ENCODE results near the gene SERPINA5.

SERPINA5 gene

GRCh38 chr14:94548999-94549985 is 31.9 kb upstream of the SERPINA5 start:
- DNase-seq (ENCODE audit: low spot score): peak; percentile 45

DNA sequence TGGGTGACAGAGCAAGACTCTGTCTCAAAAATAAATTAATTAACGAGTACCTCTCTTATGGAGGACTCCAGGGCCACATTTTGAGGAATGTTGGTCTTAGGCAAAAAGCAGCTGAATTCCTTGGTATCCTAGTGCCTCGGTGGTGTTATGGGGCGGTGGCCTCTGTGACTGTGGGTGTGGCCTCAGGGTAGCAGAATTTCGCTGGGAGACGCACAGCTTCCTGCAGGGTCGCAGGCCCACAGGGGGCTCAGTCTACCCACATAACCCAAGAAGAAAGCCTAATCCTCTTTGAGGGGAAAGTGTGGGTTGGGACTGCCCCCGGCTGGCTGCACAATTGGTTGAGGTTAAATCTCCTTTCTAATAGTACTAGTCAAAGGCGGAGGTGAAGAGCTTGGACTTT is 31.2 kb upstream of the SERPINA5 start:
- no peak for DNase-seq (ENCODE audit: low spot score)

- DNase-seq (ENCODE audit: low spot score): no peak
Measured at GRCh38 chr14:94555991-94556390, 25.2 kb upstream of the SERPINA5 start.

- no peak for DNase-seq (ENCODE audit: low spot score)
Measured at GRCh38 chr14:94557327-94557726, 23.9 kb upstream of the SERPINA5 start.

GRCh38 chr14:94558842-94559241 is 22.4 kb upstream of the SERPINA5 start:
- no peak for DNase-seq (ENCODE audit: low spot score)

DNA sequence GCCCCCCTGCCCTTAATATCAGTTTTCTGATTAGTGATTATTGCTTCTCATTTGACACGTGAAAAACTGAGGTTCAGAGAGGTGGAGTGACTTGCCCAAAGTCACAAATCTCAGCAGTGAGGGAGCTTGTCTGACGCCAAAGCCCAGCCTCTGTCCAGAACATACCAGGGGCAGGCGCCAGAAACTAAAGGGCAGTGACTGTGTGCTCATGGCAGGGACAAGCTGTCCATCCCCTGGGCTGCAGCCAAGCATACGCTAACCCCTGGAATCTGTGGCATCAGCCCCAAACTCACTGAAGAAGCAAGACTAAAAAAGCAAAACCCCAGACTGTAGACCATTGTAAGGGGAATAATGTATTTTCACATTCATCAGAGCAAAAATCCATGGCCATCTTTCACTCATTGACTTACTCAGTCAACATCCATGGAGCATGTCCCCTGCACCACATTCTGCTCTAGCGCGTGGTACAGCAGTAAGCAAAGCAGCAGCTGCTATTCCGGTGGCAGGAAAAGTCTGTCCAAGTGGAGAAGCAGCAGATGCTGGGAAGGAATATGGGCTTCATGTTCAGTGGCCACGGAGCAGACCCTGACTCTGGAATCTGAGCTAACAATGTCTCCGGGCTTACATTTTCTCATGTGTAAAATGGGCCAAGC is 21.5 kb upstream of the SERPINA5 start:
- no peak for DNase-seq (ENCODE audit: low spot score)

GRCh38 chr14:94560291-94560665 is 20.9 kb upstream of the SERPINA5 start:
- DNase-seq (ENCODE audit: low spot score): no peak

DNA sequence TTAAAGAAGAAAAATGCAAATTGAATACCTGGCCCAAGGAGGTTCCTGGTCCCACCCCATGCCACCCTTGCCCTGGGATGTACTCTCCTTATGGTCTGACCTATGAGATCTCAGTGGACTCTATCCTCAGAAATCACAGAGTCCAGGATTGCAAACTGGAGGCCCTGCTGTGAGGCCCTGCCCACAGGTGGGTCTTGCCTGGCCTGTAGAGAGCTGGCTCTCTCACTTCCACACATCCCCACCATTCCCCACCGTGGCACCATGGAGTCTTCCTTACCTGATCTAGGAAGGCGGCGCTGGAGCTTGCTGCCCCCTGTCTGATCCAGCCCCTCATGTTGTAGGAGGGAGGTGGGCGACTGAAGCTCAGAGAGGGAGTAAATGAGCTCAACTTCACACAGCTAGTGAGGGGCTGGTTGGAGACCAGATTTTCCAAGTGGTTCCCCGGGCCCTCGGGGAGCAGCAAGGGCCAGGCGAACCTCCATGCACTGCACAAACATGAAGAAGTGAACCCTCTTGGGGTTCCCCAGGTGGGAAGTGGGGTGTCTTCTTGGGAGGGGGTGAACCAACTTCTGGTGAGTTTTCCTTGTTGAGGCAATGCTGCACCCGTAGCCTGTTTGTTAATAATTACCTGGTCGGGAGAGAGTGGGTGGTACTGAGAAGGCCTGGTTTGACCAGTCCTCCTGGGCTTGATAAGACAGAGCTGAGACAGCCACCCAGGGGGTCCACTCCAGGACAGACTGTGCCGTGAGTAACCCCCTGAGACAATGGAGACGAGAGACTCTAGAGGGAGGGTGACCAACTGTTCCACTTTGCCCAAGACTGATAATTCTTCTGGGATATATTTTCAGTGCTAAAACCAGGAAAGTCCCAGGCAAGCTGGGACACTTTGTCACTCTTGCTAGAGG is 20.2 kb upstream of the SERPINA5 start, which contains the start of gene SERPINA4:
SERPINA4 (plus strand) TSS at position 692 of the 905 bp plus-strand sequence. CDS start 2,041 bp downstream, outside the sequence.
- no peak for DNase-seq (ENCODE audit: low spot score)

DNA sequence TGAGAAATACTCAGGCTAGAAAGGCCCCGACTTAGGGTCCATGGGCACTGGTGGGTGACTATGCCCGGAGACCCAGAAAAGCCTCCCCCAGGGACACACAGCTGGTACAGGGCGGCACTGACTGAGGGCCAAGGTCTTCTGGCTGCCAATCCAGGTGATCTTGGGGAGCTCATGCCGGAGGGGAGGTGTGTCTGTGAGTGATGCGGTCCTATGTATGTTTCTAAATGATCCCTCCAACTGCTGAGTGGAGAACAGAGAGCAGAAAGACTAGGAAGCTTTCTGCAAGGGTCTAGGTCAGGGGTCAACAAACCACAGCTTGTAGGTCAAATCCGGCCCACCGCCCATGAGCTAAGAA is 19.6 kb upstream of the SERPINA5 start:
- no peak for DNase-seq (ENCODE audit: low spot score)

DNA sequence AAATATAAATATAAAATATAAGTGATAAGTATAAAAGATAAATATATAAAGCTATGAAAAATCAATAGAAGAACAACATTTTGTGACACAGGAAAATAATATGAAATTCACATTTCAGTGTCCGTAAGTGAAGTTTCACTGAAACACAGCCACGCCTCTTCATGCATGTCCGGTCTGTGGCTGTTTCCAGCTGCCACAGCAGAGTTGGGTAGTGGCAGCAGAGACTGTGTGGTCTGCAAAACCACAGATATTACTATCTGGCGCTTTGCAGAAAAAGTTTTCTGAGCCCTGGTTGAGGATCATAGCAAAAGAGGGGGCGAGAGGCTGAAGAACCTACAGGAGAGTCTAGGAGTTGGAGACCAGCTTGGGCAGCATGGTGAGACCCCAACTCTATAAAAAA is 19.2 kb upstream of the SERPINA5 start:
- no peak for DNase-seq (ENCODE audit: low spot score)

DNA sequence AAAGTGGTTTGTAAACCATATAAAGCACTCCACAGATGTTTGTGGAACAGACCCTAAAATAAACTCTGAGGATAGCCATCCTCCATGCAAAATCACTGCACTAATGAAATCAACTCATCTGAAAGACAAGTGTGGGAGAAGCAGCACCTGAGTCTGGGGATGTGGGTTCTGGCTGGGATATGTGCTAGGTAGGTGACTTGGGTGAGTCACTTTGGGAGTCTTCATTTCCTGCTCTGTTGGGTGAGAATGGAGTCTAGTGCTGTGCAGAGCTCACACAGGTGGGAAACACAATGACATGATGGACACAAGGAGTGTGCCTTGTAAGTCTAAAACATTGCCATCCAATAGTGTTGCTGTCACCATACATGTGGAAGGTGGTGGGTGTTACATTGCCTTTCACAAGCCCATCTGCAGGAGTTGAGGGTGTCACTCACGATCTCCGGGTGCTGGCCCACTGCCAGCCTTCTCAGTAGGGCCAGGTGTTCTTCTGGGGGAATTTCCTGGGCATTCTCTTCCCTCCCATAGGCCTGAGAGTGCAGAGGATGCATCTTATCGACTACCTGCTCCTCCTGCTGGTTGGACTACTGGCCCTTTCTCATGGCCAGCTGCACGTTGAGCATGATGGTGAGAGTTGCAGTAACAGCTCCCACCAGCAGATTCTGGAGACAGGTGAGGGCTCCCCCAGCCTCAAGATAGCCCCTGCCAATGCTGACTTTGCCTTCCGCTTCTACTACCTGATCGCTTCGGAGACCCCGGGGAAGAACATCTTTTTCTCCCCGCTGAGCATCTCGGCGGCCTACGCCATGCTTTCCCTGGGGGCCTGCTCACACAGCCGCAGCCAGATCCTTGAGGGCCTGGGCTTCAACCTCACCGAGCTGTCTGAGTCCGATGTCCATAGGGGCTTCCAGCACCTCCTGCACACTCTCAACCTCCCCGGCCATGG is 18.0 kb upstream of the SERPINA5 start:
- no peak for DNase-seq (ENCODE audit: low spot score)

GRCh38 chr14:94564381-94564780 is 16.8 kb upstream of the SERPINA5 start:
- DNase-seq (ENCODE audit: low spot score): no peak

DNA sequence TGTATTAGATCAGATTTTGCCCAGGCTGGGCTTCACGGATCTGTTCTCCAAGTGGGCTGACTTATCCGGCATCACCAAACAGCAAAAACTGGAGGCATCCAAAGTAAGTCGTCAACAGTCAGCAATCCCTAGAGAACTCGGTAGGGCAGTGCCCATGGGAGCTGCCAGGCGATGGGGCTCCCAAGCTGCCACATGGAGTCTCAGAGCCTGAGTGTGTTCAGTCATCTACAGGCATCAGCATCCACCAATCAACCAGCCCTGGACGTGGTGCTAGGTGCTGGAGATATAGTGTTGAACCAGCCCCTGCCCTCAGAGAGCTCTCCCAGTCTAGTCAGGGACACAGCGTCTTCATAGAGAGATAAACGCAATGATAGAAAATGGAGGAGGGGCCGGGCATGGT is 13.0 kb upstream of the SERPINA5 start:
- DNase-seq (ENCODE audit: low spot score): no peak

DNA sequence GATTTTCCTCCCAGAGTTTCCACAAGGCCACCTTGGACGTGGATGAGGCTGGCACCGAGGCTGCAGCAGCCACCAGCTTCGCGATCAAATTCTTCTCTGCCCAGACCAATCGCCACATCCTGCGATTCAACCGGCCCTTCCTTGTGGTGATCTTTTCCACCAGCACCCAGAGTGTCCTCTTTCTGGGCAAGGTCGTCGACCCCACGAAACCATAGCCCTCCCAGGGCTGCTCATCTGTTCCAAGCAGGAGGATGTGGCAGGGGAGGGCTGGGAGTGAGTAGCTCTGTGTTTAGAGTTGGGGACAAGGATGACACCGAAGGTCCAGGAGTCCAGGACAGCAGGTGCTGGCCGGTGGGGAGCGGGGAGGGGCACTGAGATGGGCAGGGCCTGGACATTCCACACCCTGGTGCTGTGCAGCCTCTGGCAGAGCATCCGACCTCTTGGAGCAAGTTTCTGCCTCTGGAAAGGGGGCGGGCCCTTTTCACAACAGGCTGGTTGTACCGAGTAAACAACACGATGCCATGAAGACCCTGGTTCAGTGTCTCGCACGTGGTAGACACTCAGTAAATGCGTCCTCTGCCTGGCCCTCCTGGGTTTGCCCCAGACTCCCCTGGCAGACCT is 11.7 kb upstream of the SERPINA5 start:
- no peak for DNase-seq (ENCODE audit: low spot score)

- no peak for DNase-seq (ENCODE audit: low spot score)
Measured at GRCh38 chr14:94570002-94570400, 11.2 kb upstream of the SERPINA5 start.

DNA sequence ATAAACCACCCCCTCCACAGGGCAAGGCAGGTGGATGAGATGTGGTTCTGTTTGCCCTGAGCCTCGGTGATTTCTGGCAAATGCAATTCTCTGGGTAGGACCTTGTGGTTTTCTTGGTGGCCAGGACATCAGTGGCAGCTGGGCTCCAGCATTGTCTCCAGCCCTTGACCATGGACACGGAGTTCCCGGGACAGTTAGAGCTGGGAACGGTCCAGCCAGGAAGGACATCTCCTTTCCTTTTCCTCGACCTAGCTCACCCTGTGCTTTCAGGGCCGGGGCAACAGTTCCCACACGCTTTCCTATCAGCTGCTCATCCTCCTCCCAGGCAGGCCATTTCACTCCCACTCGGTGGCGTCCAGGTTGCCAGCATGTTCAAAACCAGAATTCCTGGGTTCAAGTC is 10.8 kb upstream of the SERPINA5 start:
- no peak for DNase-seq (ENCODE audit: low spot score)

DNA sequence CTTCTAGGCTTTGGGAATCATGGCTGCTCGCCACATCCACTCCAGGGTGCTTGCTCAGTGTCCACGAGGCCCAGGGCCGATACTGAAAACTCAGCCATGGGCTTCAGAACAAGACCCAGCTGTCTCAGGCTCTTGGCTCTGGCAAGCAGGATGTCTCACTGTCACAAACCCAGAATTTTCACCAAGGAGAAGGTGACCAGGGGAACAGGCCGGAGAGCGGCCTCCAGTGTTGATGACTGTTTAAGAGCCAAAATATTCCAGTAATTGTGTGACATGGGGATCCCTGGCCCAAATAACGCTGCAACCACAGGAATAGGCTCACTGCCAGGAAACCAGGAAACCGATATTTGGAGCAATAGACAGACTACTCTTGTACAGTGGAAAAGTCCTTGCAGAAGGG is 9.8 kb upstream of the SERPINA5 start:
- no peak for DNase-seq (ENCODE audit: low spot score)

DNA sequence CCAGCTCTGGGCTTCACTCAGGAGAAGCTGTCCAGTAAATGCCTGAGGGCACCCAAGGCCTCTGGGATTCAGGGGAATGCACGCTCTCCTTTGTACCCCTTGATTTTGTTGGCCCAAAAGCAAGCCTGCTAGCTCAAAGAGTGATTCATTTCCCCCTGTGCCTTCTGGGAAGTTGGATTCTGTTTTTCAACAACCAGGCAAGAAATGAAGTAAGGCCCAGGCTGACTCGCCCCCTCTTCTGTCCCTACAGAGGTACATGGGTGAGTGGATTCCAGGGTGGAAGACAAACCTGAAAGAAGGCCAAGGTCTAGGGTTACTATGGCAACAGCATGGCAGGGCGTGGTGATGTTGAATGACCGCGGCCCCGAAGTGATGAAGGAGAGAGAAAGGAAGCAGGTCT is 9.3 kb upstream of the SERPINA5 start:
- no peak for DNase-seq (ENCODE audit: low spot score)

- no peak for DNase-seq (ENCODE audit: low spot score)
Measured at GRCh38 chr14:94572637-94573303, 8.5 kb upstream of the SERPINA5 start.
